ENCODE data around the gene PIGU. TPM values are rescaled to one million over a fixed set of nuclear protein-coding genes. Genes with fewer than 3 reads are reported as not detected.

The PIGU gene
- polyA plus RNA-seq, 3 donors = 35.2 to 44.1 (median 43.8) TPM

DNA sequence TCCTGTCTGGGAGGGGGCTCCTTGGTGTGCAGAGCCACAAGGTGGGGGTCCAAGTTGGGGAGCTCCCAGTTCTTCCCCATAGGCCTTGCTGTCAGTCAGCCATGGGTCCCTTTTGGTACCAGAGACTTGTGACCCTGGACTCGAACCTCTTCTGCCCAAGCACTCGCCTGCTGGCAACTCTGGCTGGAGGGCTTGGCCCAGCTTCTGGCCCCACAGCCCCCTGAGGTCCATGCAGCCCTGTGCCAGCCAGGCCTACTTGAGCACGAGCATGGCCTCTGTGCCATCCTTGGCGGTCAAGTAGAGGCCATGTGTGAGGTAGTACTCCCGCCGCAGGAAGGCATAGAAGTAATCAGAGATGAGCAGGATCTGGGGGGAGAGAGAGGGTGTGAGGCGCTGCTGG lies 116.3 kb downstream of the PIGU start:
- no peak for DNase-seq

DNA sequence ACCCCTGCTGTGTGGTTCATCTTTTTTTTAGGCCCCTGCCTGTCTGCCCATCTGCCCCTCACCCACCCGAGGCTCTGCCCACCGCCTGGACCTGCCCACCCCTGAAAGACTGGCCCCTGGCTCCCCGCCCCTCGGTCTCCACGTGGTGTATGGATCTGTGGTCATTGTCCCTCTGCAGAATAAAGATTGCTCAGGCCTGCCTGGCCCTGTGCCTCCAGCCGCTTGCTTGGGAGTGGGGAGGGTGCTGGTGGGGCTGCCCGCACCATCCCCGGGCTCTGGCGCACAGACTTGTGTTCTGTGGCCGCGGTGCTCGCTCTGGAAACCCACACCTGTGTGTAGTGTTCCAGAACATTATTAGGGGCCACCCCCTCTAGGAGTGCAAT lies 116.8 kb downstream of the PIGU start:
- DNase-seq = no peak

DNA sequence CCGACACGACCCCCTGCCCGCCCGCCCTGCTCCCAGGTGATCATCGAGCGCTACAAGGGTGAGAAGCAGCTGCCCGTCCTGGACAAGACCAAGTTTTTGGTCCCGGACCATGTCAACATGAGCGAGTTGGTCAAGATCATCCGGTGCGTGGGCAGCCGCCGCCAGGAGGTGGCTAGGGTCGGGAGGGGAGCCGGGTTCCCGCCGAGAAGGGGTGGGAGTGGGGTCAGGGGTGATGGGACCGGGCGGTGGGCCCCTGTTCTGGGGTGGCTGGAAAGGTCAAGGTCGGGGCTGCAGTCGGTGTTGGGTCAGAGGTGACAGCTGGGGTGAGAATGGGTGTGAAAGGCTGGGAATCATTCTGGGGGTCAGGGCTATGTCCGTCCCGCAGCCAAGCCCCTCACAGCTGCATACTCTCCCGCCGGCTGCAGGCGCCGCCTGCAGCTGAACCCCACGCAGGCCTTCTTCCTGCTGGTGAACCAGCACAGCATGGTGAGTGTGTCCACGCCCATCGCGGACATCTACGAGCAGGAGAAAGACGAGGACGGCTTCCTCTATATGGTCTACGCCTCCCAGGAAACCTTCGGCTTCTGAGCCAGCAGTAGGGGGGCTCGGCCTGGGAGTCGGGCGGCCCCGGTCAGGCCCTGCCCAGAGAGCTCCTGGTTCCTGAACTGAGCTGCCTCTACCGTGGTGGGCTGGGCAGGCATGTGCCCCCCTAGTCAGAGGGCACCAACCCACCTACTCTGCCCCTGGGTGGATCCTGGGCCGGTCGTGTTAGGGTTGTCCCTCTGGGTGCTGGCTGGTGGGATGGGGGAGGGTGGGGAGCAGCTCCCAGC lies 117.4 kb downstream of the PIGU start:
- DNase-seq = no peak

DNA sequence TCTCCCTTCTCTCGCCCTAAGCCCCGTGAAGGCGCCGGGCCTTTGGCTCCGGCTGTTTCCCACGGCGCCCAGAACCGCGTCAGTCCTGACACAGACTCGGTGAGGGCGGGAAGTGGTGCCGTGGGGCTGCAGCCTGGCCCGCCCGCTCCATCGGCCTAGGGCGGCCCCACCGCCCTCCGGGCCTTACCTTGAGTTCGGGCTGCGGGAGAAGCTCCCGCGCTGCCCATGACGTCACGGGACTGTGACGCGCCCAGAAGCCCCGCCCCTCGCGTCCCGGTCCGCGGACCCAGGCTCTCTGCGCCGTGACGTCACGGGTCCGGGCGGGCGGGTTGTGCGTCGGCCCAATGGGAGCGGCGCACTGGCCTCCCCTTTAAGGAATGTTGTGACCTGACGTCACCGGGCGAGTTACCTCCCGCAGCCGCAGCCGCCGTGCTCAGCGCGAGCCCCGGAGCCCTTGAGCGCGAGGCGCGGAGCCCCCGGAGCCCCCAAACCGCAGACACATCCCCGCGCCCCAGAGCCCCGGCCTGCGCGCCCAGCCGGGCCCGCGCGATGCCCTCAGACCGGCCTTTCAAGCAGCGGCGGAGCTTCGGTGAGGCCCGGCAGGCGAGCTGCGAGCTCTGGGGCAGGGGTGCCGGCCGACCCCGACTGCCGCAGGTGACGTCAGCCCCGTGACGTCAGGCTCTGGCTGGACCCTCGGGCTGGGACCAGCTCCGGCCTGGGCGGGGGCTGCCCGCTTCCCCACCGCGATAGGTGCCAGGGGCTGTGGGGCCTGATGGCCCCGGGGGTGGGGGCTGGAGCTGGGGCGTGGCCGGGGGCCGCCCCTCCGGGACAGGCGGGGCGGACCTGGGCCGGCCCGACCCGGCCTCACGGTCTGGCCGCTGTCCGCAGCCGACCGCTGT lies 118.3 kb downstream of the PIGU start, which contains the start of gene MAP1LC3A:
MAP1LC3A (plus strand) TSS at position 399 of the 899 bp plus-strand sequence; CDS start at position 550, 151 bp downstream.
- peak; percentile 91 for DNase-seq

DNA sequence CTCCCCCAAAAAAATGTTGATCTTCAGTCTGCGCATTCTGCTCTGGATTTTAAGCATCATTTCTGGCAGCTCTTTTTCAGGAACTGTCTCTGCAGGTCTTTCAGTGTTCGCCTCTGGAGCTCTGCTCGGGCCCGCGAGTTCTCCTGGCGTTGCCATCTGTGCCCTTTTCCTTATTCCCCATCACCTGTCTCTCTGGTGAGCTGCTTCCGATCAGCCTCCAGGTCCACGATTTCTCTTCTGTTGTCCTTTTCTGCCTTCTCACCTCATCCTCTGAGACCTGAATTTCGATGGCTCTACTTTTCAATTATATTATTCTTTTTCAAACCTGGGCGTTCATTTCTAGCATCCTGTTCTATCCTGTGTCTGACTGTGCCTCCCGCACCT lies 119.0 kb downstream of the PIGU start:
- no peak for DNase-seq

DNA sequence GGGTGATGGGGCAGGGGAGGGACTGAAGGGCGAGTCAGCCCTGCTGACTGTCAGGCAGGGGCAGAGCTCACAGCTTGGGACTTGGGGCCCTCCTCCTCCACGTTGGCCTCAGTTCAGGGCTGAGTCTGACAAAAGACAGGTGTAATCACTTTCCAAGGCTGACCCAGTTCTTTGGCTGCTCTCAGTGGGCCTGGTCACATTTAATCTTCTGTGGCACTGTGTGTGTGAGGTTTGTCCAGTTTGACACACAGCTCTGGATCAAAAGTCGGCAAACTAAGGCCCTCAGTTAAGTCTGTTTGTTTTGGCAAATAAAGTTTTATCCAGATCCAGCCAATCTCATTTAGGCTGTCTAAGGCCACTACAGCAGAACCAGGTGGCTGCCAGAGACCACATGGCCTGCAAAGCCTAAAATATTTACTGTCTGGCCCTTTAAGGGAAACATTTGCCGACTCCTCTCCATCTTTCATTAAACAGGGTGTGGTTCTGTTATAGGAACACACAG lies 123.5 kb downstream of the PIGU start:
- DNase-seq = no peak

DNA sequence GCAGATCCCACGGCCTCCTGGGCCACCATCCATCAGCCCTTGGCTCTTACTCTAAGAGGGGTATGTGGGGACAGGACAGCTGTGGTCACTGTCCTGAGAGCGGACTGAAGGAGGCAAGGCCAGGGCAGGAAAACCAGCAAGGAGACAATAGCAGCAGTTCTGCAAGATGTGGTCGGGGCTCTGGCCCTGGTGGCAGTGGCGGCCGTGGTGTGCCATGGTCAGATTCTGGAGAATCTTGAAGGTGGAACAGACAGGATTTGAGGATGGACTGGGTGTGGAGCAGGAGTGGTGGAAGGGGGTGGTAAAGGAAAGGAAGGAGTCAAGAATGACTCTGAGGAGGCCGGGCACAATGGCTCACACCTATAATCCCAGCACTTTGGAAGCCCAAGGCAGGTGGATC lies 124.3 kb downstream of the PIGU start:
- DNase-seq = no peak

DNA sequence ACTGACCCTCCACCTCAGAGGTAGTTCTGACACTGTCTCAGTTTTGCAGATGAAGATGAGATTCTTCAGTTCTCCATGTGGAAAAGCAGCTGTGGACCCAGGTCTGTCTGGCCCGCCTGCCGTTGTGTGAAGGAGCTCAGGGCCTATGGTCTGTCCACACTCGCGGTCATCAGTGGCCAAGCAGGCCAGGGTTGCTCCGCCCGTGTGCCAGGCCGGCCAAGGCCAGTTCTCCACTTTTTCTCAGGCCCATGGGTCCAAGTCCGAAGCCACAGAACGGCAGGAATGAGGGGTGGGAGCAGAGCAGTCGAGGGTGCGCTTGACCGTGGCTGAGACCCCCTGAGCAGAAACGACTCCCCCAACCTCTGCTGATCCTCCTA lies 127.0 kb downstream of the PIGU start:
- no peak for DNase-seq

DNA sequence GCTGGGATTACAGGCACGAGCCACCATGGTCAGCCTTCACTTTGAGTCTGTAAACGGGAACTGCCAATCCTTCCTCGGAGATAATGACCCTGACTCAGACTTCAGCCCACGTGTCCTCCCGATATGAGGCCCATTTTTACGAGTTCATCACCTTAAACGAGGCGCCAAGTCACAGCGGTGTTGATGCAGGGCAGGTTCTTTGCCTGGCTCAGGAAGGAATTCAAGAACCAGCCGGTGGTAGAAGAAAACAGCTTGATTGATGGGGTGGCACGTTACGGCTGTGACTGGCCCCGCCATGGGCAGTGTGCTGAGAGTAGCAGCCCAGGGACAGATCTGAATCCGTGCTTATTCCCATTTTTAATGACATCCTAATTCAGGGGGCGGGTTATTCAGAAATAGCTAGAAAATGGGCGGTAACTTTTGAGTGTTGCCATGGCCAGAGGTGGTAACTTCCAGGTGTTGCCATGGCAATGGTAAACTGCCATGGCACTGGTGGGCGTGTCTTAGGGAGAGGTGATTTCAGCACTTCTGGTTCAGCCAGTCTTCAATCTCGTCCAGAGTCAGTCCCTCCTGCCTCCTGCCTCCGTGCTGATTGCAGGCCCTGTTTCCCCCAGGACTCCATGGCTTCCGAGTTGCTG lies 127.5 kb downstream of the PIGU start:
- peak; percentile 71 for DNase-seq

DNA sequence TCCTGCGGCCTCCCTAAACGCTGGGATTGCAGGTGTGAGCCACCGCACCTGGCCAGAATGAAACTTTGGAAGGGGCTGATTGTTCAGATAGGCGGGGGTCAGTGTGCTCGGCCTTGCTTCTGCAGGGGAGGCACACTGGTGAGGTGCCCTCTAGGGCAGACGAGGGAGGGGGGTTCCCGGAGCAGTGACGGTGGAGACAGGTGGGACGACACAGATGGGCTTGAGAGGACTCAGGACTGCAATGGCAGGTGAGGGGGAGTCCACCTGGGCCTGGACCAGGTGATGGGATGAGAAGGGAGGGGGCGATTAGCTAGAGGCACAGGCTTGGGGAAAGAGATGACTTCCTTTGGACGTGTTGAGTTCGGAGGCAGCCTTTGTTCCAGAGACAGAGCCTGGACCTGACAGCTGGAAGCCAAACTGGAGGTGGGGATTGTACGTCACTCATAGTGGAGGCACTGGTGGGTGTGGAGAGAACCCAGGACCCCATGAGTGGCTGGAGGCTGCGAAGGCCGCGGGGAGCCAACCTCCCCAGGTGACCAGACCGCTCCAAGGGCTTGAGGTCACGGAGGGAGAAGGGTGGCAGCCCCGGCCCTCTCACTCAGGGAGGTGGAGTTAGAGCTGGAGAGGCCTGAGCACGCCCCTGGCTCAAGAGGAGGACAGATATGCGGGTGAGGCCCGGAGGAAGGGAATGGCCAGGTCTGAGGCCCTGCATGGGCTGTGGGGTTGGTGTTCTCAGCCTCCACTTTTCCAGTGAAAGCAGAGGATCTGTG lies 128.9 kb downstream of the PIGU start:
- DNase-seq = no peak

DNA sequence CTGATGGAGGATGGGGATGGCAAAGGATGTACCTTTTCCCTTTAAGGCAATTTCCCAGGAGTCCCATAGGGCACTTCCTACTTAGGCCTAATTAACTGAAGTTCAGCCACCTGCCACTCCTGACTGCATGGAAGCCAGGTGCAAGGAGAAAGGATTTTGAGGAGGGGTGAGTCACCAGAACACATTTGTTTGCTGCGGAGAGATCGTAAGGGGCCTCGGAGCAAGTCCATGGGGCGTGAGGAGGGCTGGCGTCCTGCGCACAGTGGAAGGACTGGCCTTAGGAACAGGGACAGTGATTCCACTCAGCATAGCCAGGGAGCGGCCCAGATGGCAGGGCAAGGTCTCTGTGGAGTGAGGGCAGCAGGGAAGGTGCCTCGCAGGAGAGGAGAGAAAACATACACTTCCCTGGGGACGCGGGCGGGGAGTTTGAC lies 130.1 kb downstream of the PIGU start:
- DNase-seq = no peak

DNA sequence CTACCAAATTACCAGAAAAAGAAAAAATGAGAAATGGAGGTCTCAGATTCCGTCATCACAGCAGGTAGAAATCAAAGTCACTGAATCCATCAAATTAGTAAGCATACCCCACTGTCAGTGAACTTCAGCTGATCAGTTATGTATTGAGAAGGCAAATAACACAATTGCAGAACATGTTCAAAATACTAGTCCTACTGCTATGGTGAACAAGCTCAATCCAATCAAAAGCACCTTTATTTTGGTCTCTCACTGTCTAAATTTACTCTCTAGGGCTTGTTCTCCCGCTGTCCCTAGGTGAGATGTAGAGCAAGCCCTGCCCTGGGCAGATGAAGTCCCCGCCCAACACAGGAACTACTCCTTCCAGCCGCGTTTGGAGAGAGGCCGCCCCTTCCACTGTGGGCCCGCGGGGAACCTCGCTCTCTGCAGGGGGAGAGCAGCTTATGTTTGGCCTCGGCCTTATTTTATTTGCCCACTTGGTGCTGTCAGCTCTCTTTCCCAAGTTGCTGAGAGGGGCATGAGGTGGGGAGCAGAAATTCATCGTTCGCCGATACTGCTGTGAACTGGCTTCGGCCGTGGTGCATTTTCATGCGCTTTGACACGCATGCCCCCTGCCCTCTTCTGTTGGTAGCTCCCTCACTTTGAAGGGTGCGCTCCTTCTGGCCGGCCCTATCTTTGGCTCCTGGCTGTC lies 132.6 kb downstream of the PIGU start:
- DNase-seq = no peak

DNA sequence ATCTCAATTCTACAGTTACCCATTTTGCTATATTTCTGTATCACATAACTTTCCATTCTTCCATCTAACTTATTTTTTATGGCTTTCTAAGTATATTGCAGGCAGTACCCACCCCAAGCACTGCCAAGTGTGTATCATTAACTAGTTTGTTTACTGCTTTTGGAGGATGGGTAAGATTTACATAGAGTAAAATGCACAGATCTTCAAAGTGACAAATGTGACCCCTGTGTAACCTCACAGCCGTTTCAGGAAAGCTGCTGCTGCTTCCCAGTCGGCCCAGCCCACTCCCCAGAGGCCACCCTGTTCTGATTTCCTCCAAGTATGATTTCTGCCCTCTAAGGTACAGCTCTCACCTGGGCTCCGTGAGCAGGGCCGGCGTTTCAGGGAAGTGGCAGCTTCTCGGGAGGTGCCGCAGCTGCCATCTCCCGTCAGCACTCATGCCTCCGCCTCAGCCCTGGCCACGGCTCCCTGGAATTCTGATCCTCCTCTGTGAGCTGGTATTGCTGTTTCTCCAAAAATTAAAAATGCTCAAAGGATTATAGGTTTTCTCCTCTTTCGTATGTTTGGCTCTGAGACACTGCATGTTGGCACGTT lies 133.3 kb downstream of the PIGU start:
- DNase-seq = no peak

DNA sequence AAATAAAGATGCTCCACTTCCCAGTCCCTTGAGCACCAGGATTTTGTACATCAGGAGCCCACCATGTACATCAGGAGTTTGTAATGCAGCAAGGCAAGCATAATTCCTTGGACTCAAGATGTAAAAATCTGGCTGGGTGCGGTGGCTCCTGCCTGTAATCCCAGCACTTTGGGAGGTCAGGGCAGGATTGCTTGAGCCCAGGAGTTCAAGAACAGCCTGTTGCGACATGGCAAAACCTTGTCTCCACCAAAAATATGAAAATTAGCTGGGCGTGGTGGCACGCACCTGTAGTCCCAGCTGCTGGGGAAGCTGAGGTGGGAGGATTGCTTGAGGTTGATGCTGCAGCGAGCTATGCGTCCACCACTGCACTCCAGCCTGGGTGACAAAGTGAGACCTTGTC lies 134.5 kb downstream of the PIGU start:
- no peak for DNase-seq

DNA sequence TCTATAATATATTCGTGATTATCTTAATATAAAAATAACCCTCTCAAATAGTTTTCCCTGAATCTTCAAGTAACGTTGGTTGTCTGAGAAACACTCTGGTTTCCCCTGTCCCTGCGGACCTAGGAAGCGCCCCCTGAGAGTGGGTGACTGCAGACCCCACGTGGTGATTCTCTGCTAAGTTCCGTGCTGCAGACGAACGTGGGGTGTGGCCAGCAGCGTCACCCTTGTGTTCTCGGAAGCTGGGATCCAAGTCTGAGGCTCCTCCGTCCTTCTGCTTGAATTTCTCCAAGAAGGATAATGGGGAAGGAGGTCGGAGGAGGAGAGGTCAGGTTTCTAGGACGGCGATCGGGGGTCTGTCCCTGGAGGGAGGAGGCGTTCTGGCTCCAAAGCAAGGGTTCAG lies 135.0 kb downstream of the PIGU start:
- no peak for DNase-seq

DNA sequence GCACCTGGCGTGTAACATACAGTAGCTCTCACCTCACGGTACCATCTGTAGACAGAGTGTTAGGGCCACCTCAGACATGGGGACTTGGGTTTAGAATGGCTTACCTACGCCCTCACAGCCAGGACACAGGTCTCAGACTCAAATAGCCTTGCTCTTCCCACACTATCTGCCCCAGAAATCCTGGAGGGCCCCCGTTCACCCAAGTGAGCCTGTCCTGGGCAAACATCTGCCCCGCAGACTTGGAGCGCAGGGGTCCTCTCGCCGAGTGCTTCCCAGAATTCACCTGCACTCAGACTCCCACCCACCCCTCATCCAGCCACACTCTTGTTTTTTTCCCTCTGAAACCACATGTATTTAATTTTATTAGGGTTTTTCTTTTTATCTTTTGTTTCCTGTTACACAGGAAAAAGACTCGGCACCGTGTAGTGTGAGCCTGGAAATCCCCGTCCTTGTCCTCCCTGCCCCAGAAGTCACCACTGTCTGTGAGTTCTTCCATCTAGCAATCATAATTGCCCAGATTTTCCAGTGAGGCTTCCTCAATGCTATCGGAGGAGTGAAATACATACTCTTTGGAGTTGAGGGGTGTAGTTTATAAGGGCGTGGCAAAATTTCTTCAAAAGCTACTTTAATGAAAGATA lies 135.5 kb downstream of the PIGU start:
- no peak for DNase-seq

DNA sequence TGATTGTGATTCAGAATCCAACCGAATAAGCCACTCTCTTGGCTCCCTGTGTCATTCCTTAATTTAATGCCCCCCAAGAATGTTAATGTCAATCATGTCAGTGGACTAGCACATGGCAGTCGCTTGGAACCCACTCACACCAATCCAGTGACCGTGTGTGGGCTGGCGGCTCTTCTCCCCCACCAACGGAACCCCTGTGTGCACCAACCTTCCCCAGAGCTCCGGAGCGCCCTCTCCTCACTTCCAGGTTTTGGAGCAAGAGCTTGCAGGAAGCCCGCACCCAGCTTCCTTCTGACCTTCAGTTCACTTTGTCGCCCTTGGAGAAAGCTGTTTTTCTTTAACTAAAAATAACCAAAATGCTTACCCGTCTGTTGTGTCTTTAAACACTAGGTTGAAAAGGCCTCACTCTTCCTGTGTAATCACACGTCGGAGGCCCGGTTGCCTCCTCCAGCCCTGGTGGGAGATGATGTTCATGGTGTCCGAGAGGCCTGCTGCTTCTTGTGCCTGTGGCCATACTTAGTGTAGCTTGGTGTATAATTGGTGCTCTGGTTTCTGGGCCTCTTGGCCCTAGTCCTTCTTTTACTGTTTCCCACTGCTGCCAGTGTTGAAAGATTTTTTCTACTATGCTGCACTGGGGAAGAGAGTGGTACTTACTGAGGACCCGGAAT lies 136.2 kb downstream of the PIGU start:
- DNase-seq = no peak

DNA sequence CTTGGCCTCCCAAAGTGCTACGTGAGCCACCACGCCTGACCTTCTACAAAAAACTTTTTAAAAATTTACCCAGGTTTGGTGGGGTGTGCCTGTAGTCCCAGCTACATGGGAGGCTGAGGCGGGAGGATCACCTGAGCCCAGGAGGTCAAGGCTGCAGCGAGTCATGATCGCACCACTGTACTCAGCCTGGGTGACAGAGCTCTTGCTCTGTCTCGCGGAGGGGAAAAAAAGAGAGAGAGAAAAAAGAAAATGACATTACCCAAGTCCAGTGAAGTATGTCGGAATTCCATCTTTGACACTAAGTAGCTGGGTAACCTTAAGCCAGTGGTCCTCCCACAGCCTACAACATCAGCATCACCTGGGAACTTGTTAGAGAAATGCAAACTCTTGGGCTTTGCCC lies 137.1 kb downstream of the PIGU start:
- DNase-seq = no peak

DNA sequence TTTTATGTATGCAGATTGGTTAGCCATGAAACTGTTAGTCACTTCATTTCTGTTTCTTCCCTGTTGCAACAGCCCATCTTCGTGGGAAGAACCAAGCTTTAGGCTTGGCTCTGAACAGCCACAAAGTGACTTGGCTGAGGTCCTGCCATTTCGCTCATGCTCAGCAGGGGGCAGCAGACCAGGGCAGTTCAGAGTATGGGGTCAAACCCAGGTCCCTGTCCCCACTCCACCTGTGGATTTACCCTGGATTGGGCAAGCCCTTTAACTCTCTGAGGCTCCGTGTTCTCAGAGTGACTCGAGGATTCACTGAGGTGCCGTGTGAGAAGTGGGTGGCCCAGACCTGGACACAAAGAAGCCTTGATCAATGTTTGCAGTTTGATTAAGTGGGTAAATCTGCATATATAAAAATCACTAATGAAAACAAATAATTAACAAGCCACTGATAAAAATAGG lies 138.2 kb downstream of the PIGU start:
- DNase-seq = no peak

Measured in renal pelvis (tissue), 4 donors.